Nucleus accumbens (tissue), 56 donors: ENCODE data around the gene ENTPD7.
A peak's percentile ranks its signal among the peaks of the same experiment; 100 is the strongest.
"Not testable (repeated sequence)": the region's sequence is repeated elsewhere in the genome, so short reads cannot be mapped to it uniquely, and the experiment has no call there.

Experiments
- DNase-seq, 56 donors: peaks; one replicate each; lab custom pipeline; 2025; lab: John Stamatoyannopoulos, UW

ENTPD7 gene, protein sequence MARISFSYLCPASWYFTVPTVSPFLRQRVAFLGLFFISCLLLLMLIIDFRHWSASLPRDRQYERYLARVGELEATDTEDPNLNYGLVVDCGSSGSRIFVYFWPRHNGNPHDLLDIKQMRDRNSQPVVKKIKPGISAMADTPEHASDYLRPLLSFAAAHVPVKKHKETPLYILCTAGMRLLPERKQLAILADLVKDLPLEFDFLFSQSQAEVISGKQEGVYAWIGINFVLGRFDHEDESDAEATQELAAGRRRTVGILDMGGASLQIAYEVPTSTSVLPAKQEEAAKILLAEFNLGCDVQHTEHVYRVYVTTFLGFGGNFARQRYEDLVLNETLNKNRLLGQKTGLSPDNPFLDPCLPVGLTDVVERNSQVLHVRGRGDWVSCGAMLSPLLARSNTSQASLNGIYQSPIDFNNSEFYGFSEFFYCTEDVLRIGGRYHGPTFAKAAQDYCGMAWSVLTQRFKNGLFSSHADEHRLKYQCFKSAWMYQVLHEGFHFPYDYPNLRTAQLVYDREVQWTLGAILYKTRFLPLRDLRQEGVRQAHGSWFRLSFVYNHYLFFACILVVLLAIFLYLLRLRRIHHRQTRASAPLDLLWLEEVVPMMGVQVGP

DNA sequence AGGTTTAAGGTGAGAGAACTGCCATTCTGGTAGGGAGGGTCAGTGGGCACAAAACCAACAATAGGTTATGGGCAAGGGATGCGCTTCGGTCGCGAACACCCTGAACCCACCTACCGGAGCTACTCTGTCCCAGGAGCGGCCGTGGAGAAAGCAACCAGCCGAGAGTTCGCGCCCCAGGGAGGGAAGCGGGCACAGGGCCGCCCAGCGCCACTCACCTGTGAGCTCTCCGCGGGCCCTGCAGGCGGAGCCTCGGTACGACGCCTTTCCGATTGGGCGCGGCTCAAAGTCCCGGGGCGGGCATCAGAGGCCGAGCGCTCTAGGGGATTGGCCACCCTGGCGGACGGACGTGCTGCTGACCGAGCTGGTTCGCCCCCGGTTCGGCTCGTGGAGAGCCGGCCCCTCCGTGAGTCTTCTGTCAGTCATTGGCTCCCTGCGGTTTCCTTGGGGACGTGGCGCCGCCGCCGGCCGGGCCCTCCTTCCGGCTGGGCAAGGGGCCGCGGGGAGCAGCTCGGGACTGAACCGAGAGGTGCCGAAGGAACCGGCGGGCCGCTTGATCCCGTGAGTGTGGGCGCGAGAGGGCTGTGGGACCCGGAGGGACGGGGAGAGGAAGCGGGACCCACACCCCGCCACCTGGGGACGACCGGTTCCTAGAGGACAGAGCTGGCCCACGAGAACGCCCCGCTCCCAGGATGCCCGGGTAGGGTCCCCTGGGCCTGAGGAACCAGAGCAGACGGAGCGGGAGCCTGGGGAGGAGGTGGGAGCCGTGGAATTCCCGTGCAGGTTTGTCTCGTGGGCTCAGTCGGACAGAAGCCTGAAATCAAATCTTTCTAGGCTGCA is at the start of gene ENTPD7:
Gene ENTPD7 (plus strand): TSS at position 479 of the 837 bp plus-strand sequence. CDS start 448 bp downstream, outside the sequence.
- peak; percentile 24 to 95 (median 82) for DNase-seq

DNA sequence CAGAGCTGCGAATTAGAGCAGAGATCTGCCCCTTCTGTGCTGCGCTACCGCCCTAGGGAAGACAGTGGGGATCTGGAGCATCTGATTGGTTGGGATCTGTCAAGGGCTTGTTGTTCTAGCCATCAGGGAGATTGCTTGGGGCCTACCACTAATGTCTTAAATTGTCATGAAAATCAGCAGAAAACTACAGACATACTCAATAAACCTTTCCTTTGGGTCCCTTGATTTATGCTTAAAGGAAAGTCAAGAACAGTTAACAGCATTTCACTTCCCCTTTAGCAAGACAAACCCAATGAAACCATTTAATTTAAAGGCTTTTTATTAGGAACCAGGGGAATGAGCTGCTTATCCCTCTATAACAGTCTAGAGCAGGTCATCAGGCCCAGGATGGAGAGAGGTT is 49.1 kb upstream of the ENTPD7 start:
- no peak for DNase-seq

DNA sequence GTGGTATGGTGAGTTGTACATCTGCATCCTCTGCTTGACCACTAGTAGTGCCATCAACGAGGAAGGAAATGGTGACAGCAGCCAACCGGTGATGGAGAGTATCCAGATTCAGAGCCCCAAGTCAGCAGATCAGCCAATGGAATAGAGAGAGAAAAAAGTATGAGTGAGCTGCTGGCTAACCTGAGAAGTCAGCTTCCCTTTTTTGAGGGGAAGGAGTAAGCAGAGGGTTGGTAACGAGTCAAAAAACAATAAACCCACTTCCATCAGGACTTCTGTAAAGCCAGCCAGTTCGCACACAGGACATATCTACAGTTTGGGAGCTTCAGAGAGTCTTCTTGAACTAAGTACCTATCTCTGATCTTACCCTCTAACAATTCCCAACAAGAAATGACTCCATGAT is 48.0 kb upstream of the ENTPD7 start:
- DNase-seq = no peak

DNA sequence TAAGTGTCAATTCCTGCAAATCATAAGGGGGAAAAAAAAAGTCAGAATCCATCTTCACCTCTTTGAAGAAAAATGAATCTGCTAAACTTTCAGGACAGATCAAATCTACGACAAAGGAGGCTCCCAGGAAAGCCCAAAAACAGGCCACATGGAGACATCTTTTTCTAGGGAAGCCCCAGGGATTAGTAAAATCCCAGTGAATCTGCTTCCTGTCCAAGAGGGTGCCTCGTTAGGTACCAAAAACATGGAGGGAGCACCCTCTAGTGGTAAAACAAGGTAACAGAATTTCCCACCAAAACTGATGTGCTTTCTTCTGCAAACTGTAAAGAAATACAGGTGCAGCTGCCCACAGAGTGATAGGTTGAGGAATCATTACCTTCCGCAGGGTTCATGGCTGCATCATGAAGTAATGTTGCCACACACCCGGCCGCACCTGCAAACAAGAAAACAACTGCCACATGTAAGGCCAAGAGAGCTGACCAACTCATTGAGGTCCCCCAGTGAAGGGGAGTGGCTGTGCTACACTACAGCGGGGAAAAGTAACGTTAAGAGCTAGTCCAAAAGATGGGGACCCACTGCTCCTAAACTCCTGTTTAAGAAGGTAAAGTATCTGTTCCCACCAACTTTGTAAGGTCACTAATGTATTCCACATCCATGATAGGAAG is 47.0 kb upstream of the ENTPD7 start:
- peak in 13 of 56 donors; percentile 1 to 49 (median 6) for DNase-seq

DNA sequence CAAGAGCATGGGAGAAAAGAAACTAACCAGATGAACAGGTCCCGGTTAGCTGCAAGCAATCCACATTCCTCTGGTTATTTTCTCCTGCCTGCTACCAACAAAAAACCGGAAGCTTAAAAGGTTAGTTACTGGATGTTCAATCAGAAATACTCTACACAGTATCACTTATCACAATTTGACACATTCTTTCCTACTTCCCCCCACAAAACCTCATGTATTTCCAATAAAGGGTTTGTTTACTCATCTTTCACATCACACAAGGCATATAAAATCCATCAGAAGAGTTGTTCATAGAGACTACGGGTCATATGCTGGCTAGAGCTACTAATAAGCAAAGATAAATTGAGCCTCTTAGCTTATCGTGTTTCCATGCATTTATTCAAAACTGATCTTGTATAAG is 43.9 kb upstream of the ENTPD7 start:
- no peak for DNase-seq

DNA sequence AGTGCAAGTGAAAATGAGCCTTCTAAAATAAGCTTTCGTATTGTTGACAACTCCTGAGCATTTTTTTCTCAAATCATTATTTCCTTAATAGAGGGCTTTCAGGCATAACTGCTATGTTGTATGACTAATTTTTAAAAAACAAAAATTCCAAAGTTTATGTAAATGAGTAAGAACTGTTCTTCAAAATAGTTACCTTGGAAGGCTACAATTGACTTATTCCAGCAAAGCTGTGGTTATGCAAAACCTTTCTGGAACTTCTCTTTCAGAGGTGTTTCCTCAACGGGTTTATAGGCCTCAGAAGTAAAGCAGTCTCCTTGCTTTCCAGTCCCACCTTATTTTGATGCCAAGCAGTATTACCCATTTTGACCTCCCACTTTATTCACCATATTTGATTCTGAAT is 41.6 kb upstream of the ENTPD7 start:
- no peak for DNase-seq

DNA sequence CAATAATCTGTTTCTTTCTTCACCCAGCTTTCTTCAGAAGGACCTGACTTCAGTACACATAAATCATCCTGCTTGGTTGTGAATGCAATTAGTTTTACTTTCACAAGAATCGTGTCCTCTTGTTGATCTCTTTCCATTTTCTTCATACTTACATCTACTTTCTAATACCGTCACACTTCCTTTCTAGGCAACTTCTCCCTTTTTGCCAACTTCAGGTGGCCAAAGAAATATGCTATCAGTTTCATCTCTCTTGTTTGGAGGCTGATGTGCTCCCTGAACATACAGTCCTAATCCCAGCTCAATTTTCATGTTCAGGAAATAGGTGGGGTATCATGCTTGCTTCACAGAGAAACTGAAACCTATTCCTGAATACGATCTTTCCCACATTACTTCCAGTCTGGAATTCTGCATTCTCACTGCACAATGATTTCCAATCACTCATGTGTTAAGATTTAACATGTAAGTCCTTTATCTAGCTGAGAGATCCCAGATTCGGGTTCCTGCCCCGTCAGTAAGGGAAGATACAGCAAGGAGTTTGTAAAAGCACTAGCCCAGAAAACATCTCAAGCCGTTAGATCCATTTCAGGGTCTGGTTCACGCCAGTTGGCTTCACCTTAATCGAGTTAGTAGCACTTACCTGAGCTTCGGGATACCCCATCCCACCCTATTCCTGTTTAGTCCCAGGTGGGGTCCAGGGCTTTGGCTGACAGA is 40.1 kb upstream of the ENTPD7 start:
- DNase-seq = no peak

DNA sequence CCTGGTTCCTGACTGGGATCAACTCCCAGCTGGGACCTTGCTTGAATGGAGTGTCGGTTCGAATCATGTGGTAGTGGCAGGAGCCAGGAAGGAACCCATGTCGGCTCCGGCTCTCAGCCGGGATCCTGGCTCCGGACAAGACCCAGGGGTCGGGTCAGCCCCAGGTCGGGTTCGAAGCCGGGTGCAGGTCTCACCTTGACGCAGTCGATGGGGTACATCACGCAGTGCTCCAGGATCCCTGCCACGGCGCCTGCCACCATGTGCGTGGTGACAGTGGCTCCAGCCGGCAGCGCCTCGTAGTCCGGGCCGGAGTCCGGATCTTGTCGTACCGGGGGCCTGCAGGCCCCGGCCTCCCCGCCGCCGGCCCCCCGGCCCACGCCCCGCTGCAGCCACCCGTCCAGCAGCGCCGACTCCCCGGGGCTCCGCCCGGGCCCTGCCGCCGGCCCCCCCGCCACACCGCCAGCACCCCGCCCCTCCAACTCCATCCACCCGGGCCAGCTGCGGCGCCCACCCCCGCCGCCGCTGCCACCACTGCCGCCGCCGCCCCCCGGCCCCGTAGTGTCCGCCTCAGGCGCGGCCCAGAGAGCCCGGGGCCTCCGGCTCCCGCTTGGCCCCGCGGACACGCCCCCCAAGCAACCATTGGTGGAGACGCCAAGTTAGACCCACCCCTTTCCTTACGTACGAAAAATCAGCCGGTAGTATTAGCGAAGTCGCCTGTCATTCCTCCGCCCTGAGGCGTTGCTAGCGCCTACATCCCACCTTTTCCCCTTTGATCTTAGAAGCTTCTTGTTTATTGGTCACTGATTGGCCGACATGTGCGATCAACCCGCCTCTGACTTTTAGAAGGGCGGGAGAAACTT is 39.2 kb upstream of the ENTPD7 start, which contains the start of gene SLC25A28:
Gene SLC25A28 (minus strand): TSS at position 589 of the 860 bp plus-strand sequence. CDS start 104 bp downstream, at position 485.
- DNase-seq = peak; percentile 74 to 100 (median 97)

DNA sequence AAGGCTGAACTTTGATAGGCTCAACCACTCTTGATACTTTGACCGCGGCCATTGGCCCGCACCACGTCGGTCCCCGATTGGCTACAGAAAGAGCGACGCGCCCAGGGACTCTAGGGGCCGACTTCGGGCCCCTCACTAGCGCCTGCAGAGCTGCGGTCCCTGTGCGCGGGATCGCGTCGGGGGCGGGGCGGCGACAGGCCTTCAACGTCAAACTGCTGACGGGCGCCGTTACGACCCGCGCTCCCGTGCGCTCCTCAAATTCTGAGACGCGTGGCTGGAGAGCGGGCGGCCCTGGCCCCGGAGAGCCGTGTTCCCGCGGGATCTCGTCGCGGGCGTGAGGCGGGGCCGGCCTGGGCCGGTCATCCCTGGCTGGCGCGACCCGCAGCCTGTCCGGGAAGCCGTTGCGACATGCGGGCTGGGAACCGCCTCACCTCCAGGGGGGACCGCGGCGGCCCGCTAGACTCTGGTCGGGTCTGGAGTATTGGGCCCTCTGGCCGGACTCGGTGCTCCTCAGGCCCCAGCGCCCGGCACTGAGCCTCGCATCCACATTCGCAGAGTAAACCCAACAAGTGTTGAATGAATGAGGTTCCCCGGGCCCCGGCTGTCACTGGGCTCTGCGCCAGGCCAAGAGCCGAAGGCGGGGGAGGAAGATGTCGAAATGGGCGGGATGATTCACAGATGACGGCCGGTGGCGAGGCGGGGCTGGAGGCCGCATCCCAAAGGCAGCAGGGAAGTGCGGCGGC is 38.4 kb upstream of the ENTPD7 start:
- DNase-seq = peak in 55 of 56 donors; percentile 42 to 100 (median 89)

DNA sequence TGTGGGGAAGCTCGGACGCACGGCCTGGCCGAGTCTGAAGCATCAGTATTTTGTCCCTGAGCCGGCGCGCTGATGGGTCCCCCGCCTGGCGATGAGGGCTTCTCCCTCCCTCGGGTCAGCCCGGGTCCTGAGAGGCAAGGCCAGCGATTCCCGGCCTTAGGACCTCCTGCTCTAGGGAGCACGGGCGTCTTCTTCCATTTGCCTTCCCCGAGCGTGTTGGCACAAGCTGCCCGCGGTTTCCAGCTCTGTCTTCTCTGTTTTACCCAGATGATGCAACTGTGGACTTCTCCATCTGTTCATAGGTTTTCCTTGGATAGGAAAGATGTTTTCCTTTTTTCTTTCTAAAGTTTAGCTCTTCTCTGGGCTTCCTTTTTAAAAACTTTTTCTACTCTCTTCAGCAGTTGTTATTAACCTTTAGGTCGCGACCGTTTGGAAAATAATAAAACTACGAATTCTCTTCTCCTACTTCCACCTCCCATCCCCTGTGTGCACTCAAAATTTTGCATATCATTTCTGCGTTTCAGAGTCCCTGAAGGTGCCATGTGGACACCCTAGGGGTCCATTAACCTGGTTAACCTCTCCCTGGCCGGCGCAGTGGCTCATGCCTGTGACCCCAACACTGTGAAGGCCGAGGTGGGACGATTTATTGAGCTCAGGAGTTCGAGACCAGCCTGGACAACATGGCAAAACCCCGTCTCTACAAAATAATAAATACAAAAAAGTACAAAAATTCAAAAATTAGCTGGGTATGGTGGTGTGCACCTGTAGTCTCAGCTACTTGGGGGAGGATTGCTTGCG is 37.7 kb upstream of the ENTPD7 start:
- DNase-seq = peak in 2 of 56 donors; percentile 6 to 8

DNA sequence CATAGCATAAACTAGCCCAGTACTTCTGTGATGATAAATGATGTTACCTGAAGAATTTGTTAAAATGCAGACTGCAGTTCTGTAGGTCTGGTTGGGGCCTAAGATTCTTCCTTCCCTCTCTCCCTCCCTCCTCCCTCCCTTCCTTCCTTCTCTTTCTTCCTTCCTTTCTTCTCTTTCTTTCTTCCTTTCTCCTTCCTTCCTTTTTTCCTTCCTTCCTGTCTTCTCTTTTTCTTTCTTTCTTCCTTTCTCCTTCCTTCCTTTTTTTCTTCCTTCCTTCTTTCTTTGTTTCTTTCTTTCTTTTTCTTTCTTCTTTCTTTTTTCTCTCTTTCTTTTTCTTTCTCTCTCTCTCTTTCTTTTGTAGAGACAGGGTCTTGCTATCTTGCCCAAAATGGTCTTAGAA is 35.4 kb upstream of the ENTPD7 start:
- no peak for DNase-seq

DNA sequence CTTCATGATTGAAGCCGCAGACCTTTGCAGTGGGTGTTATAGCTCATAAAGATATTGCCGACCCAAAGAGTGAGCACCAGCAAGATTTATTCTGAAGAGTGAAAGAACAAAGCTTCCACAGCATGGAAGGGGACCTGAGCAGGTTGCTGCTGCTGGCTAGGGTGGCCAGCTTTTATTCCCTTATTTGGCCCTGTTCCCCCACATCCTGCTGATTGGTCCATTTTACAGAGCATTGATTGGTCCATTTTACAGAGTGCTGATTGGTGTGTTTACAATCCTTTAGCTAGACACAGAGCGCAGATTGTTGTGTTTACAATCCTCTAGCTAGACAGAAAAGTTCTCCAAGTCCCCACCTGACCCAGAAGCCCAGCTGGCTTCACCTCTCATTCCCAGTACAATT is 34.2 kb upstream of the ENTPD7 start:
- DNase-seq = not testable (repeated sequence)

DNA sequence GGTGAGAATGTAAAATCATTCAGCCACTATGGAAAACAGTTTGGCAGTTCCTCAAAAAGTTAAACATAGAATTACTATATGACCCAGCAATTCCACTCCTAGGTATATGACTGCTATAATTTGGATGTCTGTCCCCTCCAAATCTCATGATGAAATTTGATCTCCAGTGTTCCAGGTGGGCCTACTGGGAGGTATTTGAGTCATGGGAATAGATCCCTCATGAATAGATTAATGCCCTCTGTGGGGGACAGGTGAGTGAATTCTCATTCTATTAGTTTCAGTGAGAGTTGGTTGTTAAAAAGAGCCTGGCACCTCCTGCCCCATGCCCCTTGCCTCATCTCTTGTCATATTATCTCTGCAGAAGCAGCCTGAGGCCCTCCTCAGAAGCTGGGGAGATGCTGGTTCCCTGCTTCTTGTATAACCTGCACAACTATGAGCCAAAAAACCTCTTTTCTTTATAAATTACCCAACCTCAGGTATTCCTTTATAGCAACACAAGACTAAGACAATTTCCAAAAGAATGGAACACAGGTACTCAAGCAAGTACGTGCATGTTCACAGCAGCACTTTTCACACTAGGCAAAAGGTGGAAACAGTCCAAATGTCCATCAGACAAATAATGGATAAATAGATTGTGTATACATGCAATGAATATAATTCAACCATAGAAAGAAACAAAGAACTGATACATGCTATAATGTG is 30.2 kb upstream of the ENTPD7 start:
- DNase-seq = no peak

DNA sequence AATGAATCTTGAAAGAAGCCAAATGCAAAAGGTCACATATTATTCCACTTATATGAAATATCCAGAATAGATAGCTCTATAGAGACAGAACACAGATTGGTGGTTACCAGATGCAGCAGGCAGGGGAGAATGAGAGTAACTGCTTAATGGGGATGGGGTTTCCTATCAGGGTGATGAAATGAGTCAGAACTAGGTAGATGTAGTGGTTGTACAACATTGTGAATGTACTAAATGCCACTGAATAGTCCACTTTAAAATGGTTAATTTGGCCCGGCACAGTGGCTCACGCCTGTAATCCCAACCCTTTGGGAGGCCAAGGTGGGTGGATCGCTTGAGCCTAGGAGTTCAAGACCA is 29.7 kb upstream of the ENTPD7 start:
- no peak for DNase-seq

DNA sequence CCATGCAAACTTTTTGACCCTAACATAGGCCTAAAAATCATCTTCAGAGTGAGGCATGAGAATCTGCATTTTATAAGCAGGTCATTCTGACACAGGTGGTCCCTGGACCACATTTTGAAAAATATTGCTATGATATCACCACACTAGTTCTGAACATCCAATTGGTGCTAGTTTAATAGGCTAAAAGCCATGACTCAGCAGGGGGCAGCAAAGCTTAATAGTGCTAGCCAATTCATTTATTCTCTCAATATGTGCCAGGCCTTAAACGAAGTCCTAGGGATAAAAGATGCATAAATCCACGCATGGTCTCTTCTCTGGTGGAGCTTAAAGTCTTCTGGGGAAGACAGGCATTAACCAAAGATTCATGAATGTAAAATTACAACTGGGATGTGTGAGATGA is 28.9 kb upstream of the ENTPD7 start:
- DNase-seq = peak in 1 of 56 donors; percentile 13

DNA sequence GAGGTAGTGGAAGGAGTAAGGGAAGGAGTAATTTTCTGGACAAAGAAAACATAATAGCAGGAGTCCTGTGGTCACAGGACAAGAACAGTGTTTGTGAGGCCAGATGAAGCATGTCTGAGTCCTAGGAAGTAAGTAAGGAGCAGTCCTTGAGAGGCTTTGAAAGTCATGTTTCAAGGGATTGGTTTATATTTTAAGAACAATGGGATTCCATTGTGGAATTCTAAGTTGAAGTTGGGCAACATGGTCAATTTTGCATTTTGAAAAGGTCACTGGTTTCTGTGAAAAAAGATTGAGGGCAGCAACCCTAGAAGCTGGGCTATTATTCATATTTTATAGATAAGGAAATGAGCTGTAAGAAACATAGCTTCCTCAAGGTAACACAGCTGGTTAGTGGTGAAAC is 28.3 kb upstream of the ENTPD7 start:
- no peak for DNase-seq

DNA sequence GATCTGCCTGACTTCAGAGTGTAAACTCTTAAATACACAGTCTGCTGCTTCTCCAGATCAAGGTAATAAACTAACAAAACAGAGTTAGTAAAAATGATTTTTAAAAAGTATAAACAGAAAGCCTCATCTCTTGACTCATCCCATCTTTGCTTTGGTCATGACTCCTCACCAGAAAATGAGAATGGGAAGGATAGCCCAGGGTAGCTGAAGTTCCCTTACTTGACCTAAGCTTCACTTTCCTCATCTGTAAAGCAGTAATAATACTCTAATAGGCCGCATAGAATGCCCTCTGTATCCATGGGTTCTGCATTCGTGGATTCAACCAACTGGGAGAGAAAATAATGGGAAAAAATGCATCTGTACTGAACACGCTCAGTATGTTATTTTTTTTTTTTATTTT is 27.8 kb upstream of the ENTPD7 start:
- DNase-seq = no peak
